GM08714 (cell line): Measurements from ENCODE around the gene TP53TG5.

Source experiments
- H3K4me3 ChIP-seq: fragments of 200-500 bp; sonication (Bioruptor generic); 2 replicates; pipeline ENCODE4 v1.5.1; 2014; ENCODE audit warnings: mild to moderate bottlenecking, low read length, inconsistent platforms
- ZNF274 ChIP-seq: IDR thresholded peaks from 2 replicates; pipeline ENCODE4 v1.6.1; 2012; ENCODE audit warnings: mild to moderate bottlenecking, low read depth, low read length

TP53TG5 gene

DNA sequence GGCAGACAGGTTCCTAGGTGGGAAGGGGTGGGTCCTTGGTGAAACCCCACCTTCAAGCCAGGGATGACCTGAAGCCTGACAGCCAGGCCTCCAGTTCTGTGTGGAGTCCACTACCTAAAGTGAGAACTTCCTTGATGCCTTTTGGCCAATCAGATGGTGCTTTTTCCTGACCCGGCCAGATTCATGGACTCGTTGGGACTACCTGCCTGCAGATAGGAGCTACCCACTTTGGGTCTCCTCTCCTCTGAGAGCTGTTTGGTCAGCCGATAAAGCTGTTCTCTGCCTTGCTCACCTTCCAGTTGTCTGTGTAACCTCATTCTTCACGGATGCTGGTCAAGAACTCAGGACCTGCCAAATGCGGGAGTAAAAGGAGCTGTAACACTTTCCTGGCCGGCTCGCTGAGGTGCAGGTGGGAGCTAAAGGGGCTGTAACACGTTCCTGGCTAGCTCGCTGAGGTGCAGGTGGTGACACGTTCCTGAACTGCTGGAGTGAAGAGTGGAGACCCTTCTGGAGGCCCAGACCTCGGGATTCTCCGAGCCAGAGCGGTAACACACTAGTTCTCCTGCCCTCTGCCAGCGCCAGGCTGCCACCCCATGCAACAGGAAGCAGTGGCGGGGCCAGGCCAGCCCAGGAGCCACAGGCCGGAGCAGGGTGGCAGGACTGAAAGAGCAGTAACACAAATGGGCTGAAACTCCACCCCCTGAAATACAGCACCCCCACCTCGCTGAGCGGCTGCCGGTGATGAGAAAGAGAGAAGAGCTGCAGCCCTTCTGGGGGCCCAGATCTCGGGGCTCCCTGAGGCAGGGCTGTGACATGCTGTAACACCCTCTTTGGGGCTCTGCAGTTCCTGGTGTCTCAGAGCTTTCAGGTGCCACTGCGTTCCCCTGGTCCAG, 16.3 kb upstream of the TP53TG5 start:
- H3K4me3 ChIP-seq: no peak overlapping the region
- no peak for TF ChIP-seq ZNF274

DNA sequence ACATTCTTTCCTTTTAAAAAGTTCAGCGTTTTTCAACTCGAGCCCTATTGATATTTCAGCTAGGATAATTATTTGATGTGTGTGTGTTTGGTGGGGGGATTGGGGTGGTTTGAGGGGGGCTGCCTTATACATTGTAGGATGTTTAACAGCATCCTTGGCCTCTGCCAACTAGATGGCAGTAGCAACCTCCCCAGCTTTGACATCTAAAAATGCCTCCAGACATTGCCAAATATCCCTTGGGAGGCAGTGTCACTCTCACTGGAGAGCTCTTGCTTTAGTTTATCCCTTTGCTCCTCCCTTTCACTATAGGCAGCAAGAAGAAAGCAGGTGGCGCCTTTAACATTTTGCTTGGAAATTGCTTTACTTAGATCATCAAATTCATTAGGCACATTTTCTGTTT, 14.6 kb upstream of the TP53TG5 start:
- no peak overlapping the region for H3K4me3 ChIP-seq
- no peak for TF ChIP-seq ZNF274

DNA sequence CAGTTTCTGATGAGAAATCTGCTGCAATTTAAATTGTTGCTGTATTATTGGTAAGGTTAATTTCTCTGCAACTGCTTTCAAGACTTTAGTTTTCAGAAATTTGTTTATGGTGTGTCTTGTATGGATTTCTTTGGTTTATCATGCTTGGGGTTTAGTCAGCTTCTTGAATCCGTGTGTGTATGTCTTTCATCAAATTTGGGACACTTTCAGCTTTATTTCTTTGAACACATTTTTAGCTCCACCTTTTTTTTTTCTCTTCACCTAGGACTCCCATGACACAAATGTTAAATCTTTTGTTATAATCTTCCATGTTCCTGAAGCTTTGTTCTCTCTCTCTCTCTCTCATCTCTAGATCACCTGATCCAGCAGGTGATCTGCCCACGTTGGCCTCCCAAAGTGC, 13.4 kb upstream of the TP53TG5 start:
- no peak for TF ChIP-seq ZNF274
- no peak overlapping the region for H3K4me3 ChIP-seq

DNA sequence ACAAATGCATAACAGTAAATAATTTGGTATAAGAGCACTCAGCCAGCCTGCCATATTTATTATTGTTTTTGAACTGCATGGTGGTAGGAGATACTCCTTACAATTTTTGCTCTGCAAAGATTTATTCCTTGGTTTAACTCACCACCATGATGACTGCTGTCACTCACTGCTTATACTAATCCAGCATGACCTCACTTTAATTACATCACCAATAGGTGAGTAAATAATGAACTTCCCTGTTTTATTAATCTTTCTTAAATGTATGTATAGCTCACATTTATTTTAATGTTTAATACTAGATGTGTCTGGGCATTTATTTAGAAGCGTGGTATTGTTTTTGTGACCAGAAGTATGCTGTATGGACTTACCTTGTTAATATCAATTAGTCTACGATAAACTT, 12.8 kb upstream of the TP53TG5 start:
- TF ChIP-seq ZNF274: no peak
- H3K4me3 ChIP-seq: no peak overlapping the region

GRCh38 chr20:45387274-45387673, 9.1 kb upstream of the TP53TG5 start:
- no peak overlapping the region for H3K4me3 ChIP-seq
- no peak for TF ChIP-seq ZNF274

GRCh38 chr20:45377269-45377668, 856 bp downstream of the TP53TG5 start:
- H3K4me3 ChIP-seq: no peak overlapping the region
- no peak for TF ChIP-seq ZNF274

GRCh38 chr20:45374966-45375365, 3.2 kb downstream of the TP53TG5 start:
- no peak for TF ChIP-seq ZNF274
- no peak overlapping the region for H3K4me3 ChIP-seq

DNA sequence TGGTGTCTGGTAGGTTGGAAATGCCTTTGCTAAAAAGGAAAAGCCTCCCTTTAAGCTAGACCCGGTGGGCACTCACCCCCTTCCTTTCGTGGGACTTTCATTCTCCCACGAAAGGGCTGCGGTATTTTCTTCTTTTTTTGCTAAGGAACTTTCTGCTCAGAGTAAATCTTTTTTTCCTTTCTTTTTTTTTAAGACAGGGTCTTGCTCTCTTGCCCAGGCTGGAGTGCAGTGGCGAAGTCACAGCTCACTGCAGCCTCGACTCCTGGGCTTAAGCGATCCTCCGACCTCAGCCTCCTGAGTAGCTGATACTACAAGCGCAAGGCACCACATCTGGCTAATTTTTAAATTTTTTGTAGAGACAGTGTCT, 4.0 kb downstream of the TP53TG5 start:
- no peak overlapping the region for H3K4me3 ChIP-seq
- TF ChIP-seq ZNF274: no peak

- peak overlapping the region; percentile 29; the same call in 1 of the 2 replicates for H3K4me3 ChIP-seq
- TF ChIP-seq ZNF274: no peak
Observed at GRCh38 chr20:45373353-45374100, 4.6 kb downstream of the TP53TG5 start.

- H3K4me3 ChIP-seq: no peak overlapping the region; the same call in 1 of the 2 replicates
- no peak for TF ChIP-seq ZNF274
Observed at GRCh38 chr20:45372646-45373352, 5.3 kb downstream of the TP53TG5 start.

- H3K4me3 ChIP-seq: no peak overlapping the region
- TF ChIP-seq ZNF274: no peak
Observed at GRCh38 chr20:45372241-45372640, 5.9 kb downstream of the TP53TG5 start.

GRCh38 chr20:45370571-45371160, 7.5 kb downstream of the TP53TG5 start:
- no peak for TF ChIP-seq ZNF274
- H3K4me3 ChIP-seq: no peak overlapping the region

DNA sequence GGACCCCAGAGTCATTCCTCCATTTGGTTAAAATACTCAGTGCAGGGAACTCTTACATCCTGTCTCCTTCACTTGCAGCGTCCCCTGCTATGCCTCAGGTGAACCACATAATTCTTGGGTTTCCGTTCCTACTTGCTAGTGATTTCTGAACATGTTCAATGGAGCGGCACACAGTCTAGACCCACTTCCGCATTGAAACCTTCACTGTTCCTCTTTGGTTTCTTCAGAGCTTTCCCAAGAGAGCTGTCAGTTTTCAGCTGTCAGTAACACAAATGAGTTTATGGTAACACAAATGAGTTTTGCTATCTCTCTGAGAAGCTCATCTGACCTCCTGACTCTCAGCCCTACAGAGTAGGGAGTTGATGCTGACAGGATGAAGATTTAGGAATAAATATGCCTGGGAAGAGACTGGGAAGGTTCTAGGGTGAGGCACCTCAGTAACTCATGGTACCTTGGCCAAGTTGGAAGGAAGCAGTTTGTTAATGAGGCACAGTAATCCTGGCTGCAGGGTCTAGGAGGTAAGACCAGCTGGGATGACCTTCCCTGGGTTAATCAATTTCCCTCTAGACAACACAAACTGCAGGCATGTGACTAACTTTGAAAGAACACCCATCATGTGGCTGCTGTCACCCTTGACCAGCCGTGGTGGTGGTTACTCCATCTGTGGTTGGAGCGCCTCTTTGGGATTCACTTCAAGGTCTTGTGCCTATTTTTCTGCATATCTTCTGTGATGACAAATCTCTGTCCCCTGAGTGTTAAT, 9.7 kb downstream of the TP53TG5 start:
- peak overlapping the region; percentile 5; the same call in 1 of the 2 replicates for H3K4me3 ChIP-seq

More for the DNA sequence above, 9.7 kb downstream of the TP53TG5 start:
- no peak for TF ChIP-seq ZNF274
